K562 (cell line): ENCODE measurements around the gene SLAMF6. TPM values are rescaled to one million over a fixed set of nuclear protein-coding genes. Genes with fewer than 3 reads are reported as not detected.

Source experiments
- DMBX1 ChIP-seq: fragments of 250-450 bp; sonication (Bioruptor Pico); IDR thresholded peaks from 2 replicates; pipeline ENCODE4 v1.8.0; 2022; ENCODE audit warnings: inconsistent platforms, mild to moderate bottlenecking, moderate library complexity, borderline replicate concordance
- HMBOX1 ChIP-seq: sonication (generic); IDR thresholded peaks from 2 replicates; pipeline ENCODE4 v1.6.1; 2016
- PHB2 ChIP-seq: fragments of 450-650 bp; IDR thresholded peaks from 2 replicates; pipeline ENCODE4 v1.6.1; 2017; ENCODE audit warnings: low read depth
- STAT5A ChIP-seq: IDR thresholded peaks from 2 replicates; pipeline ENCODE4 v1.6.1; 2012; ENCODE audit warnings: low read length, inconsistent platforms, borderline replicate concordance
- TEAD4 ChIP-seq, 2 experiments: sonication (generic) in 1 of 2; formaldehyde crosslinking in 1 of 2; IDR thresholded peaks; 2 replicates each; pipeline versions ENCODE4 v1.6.1 to v1.8.0; 2012 to 2022; ENCODE audit warnings: borderline replicate concordance in 1 of 2, inconsistent platforms in 1 of 2, low read length in 1 of 2, mild to moderate bottlenecking in 1 of 2, missing genetic modification reagents in 1 of 2
- ZNF277 ChIP-seq: fragments of 250-450 bp; sonication (Bioruptor Pico); IDR thresholded peaks from 2 replicates; pipeline ENCODE4 v1.8.0; 2022; ENCODE audit warnings: inconsistent platforms, mild to moderate bottlenecking, moderate library complexity, borderline replicate concordance
- polyA plus RNA-seq, 8 experiments: library from polyadenylated mRNA; depleted of rRNA in 4 of 8; stranded (reverse) in 5 of 8; unstranded in 3 of 8; fragments of >200 nt; fragmentation: Nextera tagmentation in 2 of 8; fragmentation: Illumina TruSeq in 1 of 8; extraction: Ambion mirVana in 2 of 8; extraction: Trizol in 1 of 8; gene quantifications; 2 replicates each; pipeline versions ENCODE4 v1.2.1 to v1.2.3, GENCODE V29; 2011 to 2014; ENCODE audit warnings: inconsistent platforms in 1 of 8, missing spikeins in 1 of 8
- total RNA-seq, 7 experiments: library from RNA; depleted of rRNA in 6 of 7; stranded (reverse); fragments of >200 nt in 6 of 7; fragmentation: Illumina TruSeq in 2 of 7; extraction: Trizol in 2 of 7; gene quantifications; 2 replicates each; pipeline versions ENCODE4 v1.2.1 to v1.2.3, GENCODE V29; 2011 to 2021; ENCODE audit warnings: low replicate concordance in 1 of 7
- TF ChIP-seq, protein P1 (sequence below): fragments of 200-800 bp; sonication (Bioruptor generic); IDR thresholded peaks from 2 replicates; pipeline ENCODE4 v1.6.1; 2016; ENCODE audit warnings: missing genetic modification characterization, missing compliant biosample characterization
- TF ChIP-seq, protein P2 (sequence below): fragments of 450-650 bp; IDR thresholded peaks from 2 replicates; pipeline ENCODE4 v1.6.1; 2016; ENCODE audit warnings: low read depth

Gene SLAMF6
- total and polyA plus RNA-seq, 9 of the 15 experiments (the other 6 are each of a cell fraction or from before 2014, with no cell fraction given), result 0.56 to 4.8 (median 1.1) TPM

DNA sequence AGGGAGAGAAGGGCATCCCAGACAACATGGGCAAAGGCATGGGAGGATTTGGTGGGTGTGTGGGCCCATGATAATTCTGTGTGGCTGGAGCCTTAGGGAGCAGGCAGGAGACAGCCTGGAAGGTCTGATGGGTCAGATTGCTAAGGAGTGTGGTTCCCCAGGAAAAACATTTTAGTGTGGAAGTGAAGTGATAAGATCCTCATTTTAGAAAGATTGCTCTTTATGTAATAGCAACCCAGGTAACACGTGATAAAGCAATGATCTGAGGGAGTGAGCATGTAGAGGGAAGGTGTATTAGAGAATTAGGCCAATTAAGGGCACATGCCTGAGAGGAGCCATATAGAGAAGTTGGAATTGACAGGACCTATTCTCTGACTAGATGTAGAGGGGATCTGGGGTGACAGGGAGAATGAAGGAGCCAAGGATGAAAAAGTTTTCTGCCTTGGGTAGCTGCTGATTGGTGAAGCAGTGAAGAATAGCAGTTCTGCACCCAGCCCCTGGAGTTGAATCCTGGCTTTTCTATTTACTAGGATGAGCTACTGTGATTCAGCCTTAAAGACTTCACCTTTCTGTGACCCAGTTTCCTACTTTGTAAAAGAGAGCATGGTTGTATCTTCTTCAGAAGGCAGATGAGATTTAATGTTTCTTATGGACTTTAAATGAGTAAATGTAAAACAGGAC lies 18.7 kb upstream of the SLAMF6 start (continued):
- TF ChIP-seq, protein P1, sequence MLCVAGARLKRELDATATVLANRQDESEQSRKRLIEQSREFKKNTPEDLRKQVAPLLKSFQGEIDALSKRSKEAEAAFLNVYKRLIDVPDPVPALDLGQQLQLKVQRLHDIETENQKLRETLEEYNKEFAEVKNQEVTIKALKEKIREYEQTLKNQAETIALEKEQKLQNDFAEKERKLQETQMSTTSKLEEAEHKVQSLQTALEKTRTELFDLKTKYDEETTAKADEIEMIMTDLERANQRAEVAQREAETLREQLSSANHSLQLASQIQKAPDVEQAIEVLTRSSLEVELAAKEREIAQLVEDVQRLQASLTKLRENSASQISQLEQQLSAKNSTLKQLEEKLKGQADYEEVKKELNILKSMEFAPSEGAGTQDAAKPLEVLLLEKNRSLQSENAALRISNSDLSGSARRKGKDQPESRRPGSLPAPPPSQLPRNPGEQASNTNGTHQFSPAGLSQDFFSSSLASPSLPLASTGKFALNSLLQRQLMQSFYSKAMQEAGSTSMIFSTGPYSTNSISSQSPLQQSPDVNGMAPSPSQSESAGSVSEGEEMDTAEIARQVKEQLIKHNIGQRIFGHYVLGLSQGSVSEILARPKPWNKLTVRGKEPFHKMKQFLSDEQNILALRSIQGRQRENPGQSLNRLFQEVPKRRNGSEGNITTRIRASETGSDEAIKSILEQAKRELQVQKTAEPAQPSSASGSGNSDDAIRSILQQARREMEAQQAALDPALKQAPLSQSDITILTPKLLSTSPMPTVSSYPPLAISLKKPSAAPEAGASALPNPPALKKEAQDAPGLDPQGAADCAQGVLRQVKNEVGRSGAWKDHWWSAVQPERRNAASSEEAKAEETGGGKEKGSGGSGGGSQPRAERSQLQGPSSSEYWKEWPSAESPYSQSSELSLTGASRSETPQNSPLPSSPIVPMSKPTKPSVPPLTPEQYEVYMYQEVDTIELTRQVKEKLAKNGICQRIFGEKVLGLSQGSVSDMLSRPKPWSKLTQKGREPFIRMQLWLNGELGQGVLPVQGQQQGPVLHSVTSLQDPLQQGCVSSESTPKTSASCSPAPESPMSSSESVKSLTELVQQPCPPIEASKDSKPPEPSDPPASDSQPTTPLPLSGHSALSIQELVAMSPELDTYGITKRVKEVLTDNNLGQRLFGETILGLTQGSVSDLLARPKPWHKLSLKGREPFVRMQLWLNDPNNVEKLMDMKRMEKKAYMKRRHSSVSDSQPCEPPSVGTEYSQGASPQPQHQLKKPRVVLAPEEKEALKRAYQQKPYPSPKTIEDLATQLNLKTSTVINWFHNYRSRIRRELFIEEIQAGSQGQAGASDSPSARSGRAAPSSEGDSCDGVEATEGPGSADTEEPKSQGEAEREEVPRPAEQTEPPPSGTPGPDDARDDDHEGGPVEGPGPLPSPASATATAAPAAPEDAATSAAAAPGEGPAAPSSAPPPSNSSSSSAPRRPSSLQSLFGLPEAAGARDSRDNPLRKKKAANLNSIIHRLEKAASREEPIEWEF (CRISPR knock-in tag), result no peak
- no peak for TF ChIP-seq HMBOX1
- TF ChIP-seq DMBX1 (CRISPR knock-in tag), result 0 out of 2 replicates have a peak, but pooled peaks have one; percentile 73
- TF ChIP-seq ZNF277 (CRISPR knock-in tag), result no peak
- TF ChIP-seq, protein P2, sequence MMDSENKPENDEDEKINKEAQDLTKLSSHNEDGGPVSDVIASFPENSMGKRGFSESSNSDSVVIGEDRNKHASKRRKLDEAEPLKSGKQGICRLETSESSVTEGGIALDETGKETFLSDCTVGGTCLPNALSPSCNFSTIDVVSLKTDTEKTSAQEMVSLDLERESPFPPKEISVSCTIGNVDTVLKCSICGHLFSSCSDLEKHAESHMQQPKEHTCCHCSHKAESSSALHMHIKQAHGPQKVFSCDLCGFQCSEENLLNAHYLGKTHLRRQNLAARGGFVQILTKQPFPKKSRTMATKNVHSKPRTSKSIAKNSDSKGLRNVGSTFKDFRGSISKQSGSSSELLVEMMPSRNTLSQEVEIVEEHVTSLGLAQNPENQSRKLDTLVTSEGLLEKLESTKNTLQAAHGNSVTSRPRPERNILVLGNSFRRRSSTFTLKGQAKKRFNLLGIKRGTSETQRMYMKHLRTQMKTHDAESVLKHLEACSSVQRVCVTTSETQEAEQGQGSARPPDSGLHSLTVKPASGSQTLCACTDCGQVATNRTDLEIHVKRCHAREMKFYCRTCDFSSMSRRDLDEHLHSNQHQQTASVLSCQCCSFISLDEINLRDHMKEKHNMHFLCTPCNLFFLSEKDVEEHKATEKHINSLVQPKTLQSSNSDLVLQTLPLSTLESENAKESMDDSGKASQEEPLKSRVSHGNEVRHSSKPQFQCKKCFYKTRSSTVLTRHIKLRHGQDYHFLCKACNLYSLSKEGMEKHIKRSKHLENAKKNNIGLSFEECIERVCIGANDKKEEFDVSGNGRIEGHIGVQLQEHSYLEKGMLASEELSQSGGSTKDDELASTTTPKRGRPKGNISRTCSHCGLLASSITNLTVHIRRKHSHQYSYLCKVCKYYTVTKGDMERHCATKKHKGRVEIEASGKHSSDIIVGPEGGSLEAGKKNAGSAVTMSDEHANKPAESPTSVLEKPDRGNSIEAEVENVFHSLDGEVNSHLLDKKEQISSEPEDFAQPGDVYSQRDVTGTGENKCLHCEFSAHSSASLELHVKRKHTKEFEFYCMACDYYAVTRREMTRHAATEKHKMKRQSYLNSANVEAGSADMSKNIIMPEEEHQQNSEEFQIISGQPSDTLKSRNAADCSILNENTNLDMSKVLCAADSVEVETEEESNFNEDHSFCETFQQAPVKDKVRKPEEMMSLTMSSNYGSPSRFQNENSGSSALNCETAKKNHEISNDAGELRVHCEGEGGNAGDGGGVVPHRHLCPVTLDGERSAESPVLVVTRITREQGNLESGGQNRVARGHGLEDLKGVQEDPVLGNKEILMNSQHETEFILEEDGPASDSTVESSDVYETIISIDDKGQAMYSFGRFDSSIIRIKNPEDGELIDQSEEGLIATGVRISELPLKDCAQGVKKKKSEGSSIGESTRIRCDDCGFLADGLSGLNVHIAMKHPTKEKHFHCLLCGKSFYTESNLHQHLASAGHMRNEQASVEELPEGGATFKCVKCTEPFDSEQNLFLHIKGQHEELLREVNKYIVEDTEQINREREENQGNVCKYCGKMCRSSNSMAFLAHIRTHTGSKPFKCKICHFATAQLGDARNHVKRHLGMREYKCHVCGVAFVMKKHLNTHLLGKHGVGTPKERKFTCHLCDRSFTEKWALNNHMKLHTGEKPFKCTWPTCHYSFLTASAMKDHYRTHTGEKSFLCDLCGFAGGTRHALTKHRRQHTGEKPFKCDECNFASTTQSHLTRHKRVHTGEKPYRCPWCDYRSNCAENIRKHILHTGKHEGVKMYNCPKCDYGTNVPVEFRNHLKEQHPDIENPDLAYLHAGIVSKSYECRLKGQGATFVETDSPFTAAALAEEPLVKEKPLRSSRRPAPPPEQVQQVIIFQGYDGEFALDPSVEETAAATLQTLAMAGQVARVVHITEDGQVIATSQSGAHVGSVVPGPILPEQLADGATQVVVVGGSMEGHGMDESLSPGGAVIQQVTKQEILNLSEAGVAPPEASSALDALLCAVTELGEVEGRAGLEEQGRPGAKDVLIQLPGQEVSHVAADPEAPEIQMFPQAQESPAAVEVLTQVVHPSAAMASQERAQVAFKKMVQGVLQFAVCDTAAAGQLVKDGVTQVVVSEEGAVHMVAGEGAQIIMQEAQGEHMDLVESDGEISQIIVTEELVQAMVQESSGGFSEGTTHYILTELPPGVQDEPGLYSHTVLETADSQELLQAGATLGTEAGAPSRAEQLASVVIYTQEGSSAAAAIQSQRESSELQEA, result no peak
- TF ChIP-seq PHB2, result 0 out of 2 replicates have a peak, but pooled peaks have one; percentile 13
- TF ChIP-seq STAT5A, result no peak
- TF ChIP-seq TEAD4 (IDR thresholded peaks at IDR 0.05; ENCODE audit: low read length), result peak; percentile 9; the same call in 1 of the 2 replicates
- no peak for TF ChIP-seq TEAD4 (CRISPR knock-in tag; IDR thresholded peaks at IDR 0.05; ENCODE audit: borderline replicate concordance)
